HL-60 (cell line): Measurements from ENCODE around the gene FBXL7.

Source experiments
- DNase-seq, 2 experiments: peaks; one replicate each; pipeline ENCODE4 v3.0.0-alpha.2; 2010 to 2020; ENCODE audit warnings: low read depth in 1 of 2, low spot score in 1 of 2
- H3K27ac ChIP-seq: fragments of 250-450 bp; sonication (Bioruptor Pico); replicated peaks from 2 replicates; pipeline ENCODE4 v1.5.1; 2020; ENCODE audit warnings: mild to moderate bottlenecking, moderate library complexity
- H3K27me3 ChIP-seq: fragments of 250-450 bp; sonication (Bioruptor Pico); 2 replicates; pipeline ENCODE4 v1.5.1; 2021; ENCODE audit warnings: mild to moderate bottlenecking, moderate library complexity; ENCODE audit not compliant: insufficient read depth, poor library complexity, severe bottlenecking
- H3K4me3 ChIP-seq: replicated peaks from 2 replicates; pipeline ENCODE4 v1.5.1; 2011; ENCODE audit warnings: mild to moderate bottlenecking, control low read depth, low read length; ENCODE audit not compliant: insufficient read depth
- GABPA ChIP-seq: IDR thresholded peaks from 2 replicates; pipeline ENCODE4 v1.6.1; 2012; ENCODE audit warnings: low read depth
- POLR2AphosphoS5 ChIP-seq: IDR thresholded peaks from 2 replicates; pipeline ENCODE4 v1.6.1; 2012; ENCODE audit warnings: low read depth
- SPI1 ChIP-seq: IDR thresholded peaks from 2 replicates; pipeline ENCODE4 v1.6.1; 2012; ENCODE audit warnings: low read depth, mild to moderate bottlenecking, borderline replicate concordance
- TF ChIP-seq, protein P1 (sequence below): IDR thresholded peaks from one replicate; pipeline ENCODE4 v1.5.1; 2011; ENCODE audit warnings: low read length, control low read depth, inconsistent platforms; ENCODE audit not compliant: insufficient read depth
- TF ChIP-seq, protein P2 (sequence below): IDR thresholded peaks from 2 replicates; pipeline ENCODE4 v1.6.1; 2012; ENCODE audit warnings: low read depth; ENCODE audit not compliant: insufficient replicate concordance

FBXL7 gene

DNA sequence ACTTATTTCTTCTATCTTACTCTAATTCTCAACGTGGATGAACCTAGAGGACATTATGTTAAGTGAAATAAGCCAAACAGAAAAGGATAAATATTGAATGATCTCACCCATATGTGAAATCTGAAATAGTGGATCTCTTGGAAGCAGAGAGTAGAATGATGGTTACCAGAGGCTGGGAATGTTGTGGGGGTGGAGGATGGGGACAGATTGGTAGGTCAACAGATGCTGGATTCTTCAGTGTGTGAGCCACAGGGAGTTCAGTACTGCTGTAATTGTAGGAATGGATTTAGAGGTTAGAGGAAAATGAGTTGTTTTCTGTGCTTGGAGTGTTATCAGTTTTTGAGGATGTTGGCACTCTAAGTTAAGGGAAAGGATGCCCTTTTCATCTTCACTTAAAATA lies 190.6 kb downstream of the FBXL7 start:
- no peak overlapping the region for H3K4me3 ChIP-seq
- H3K27me3 ChIP-seq: no peaks in the 10 kb centered on the region
- DNase-seq: no peak
- no peak for TF ChIP-seq POLR2AphosphoS5
- no peak for TF ChIP-seq SPI1
- no peak for TF ChIP-seq GABPA
- TF ChIP-seq, protein P1, sequence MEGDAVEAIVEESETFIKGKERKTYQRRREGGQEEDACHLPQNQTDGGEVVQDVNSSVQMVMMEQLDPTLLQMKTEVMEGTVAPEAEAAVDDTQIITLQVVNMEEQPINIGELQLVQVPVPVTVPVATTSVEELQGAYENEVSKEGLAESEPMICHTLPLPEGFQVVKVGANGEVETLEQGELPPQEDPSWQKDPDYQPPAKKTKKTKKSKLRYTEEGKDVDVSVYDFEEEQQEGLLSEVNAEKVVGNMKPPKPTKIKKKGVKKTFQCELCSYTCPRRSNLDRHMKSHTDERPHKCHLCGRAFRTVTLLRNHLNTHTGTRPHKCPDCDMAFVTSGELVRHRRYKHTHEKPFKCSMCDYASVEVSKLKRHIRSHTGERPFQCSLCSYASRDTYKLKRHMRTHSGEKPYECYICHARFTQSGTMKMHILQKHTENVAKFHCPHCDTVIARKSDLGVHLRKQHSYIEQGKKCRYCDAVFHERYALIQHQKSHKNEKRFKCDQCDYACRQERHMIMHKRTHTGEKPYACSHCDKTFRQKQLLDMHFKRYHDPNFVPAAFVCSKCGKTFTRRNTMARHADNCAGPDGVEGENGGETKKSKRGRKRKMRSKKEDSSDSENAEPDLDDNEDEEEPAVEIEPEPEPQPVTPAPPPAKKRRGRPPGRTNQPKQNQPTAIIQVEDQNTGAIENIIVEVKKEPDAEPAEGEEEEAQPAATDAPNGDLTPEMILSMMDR: no peak
- TF ChIP-seq, protein P2, sequence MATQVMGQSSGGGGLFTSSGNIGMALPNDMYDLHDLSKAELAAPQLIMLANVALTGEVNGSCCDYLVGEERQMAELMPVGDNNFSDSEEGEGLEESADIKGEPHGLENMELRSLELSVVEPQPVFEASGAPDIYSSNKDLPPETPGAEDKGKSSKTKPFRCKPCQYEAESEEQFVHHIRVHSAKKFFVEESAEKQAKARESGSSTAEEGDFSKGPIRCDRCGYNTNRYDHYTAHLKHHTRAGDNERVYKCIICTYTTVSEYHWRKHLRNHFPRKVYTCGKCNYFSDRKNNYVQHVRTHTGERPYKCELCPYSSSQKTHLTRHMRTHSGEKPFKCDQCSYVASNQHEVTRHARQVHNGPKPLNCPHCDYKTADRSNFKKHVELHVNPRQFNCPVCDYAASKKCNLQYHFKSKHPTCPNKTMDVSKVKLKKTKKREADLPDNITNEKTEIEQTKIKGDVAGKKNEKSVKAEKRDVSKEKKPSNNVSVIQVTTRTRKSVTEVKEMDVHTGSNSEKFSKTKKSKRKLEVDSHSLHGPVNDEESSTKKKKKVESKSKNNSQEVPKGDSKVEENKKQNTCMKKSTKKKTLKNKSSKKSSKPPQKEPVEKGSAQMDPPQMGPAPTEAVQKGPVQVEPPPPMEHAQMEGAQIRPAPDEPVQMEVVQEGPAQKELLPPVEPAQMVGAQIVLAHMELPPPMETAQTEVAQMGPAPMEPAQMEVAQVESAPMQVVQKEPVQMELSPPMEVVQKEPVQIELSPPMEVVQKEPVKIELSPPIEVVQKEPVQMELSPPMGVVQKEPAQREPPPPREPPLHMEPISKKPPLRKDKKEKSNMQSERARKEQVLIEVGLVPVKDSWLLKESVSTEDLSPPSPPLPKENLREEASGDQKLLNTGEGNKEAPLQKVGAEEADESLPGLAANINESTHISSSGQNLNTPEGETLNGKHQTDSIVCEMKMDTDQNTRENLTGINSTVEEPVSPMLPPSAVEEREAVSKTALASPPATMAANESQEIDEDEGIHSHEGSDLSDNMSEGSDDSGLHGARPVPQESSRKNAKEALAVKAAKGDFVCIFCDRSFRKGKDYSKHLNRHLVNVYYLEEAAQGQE: no peak
- H3K27ac ChIP-seq: no peak overlapping the region

DNA sequence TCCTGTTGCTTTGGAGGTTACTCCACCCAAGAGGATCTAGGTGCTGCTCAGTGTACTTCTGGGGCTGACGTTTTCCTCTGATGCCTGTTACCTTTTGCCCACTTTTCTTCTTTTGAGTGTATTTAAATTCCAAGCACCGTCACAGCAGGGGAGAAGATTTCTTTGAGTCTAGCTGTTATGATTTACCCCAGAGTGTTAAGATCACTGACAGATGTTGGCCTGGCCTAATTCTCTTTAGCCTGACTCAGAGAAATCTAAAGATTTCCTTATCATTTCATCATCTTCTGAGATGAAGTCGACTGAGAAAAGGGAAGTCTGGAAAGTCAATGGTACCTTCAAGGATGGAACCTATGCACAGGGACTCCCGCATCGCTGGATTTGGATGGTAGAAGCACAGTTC lies 191.5 kb downstream of the FBXL7 start:
- Histone ChIP-seq H3K4me3 (no peak overlapping the region), H3K27ac (no peak overlapping the region), H3K27me3 (no peaks in the 10 kb centered on the region)
- no peak for DNase-seq
- TF ChIP-seq, protein P2: no peak
- TF ChIP-seq POLR2AphosphoS5 (no peak), SPI1 (no peak)
- TF ChIP-seq, protein P1: no peak

GRCh38 chr5:15692706-15693381 lies 192.9 kb downstream of the FBXL7 start:
- DNase-seq: no peak
- no peak overlapping the region for H3K27ac ChIP-seq
- TF ChIP-seq, protein P2: no peak
- TF ChIP-seq SPI1 (no peak), POLR2AphosphoS5 (no peak), GABPA (no peak)
- TF ChIP-seq, protein P1: no peak
- H3K27me3 ChIP-seq: no peaks in the 10 kb centered on the region
- H3K4me3 ChIP-seq: no peak overlapping the region
